BJ (cell line): Measurements from ENCODE around the gene UXS1. TPM values are rescaled to one million over a fixed set of nuclear protein-coding genes. Genes with fewer than 3 reads are reported as not detected.

ENCODE experiments used
- CTCF ChIA-PET: fragments of 350-600 bp; formaldehyde crosslinking; extraction: SDS; loops from one replicate; lab custom pipeline; 2021; ENCODE audit warnings: antibody characterized with exemption, inconsistent platforms; lab: Yijun Ruan, JAX
- POLR2A ChIA-PET: fragments of 300-600 bp; sonication (Branson Sonifier 250); formaldehyde crosslinking; extraction: SDS; loops from one replicate; lab custom pipeline; 2021; ENCODE audit warnings: antibody characterized with exemption; lab: Charles Lee
- DNase-seq: peaks from one replicate; pipeline ENCODE4 v3.0.0-alpha.2; 2011; ENCODE audit warnings: low read depth
- H3K27me3 ChIP-seq: 2 replicates; pipeline ENCODE4 v1.6.0; 2011; ENCODE audit warnings: low read length; ENCODE audit not compliant: control insufficient read depth, insufficient read depth
- H3K36me3 ChIP-seq: 2 replicates; pipeline ENCODE4 v1.5.1; 2011; ENCODE audit warnings: low read length; ENCODE audit not compliant: control insufficient read depth, insufficient read depth
- H3K4me3 ChIP-seq: 2 replicates; pipeline ENCODE4 v1.5.1; 2011; ENCODE audit warnings: low read depth, mild to moderate bottlenecking, control low read depth, low read length
- polyA plus RNA-seq: library from polyadenylated mRNA; depleted of rRNA; stranded (reverse); fragments of >200 nt; gene quantifications from 2 replicates; pipeline ENCODE4 v1.2.3, GENCODE V29; 2011
- TF ChIP-seq, protein P1 (sequence below): IDR thresholded peaks from 2 replicates; pipeline ENCODE4 v1.5.1; 2011; ENCODE audit warnings: low read depth, mild to moderate bottlenecking, control low read depth, inconsistent platforms, low read length, moderate library complexity; ENCODE audit not compliant: insufficient read depth

UXS1 gene
- polyA plus RNA-seq, 1 experiment = 46.3 TPM

DNA sequence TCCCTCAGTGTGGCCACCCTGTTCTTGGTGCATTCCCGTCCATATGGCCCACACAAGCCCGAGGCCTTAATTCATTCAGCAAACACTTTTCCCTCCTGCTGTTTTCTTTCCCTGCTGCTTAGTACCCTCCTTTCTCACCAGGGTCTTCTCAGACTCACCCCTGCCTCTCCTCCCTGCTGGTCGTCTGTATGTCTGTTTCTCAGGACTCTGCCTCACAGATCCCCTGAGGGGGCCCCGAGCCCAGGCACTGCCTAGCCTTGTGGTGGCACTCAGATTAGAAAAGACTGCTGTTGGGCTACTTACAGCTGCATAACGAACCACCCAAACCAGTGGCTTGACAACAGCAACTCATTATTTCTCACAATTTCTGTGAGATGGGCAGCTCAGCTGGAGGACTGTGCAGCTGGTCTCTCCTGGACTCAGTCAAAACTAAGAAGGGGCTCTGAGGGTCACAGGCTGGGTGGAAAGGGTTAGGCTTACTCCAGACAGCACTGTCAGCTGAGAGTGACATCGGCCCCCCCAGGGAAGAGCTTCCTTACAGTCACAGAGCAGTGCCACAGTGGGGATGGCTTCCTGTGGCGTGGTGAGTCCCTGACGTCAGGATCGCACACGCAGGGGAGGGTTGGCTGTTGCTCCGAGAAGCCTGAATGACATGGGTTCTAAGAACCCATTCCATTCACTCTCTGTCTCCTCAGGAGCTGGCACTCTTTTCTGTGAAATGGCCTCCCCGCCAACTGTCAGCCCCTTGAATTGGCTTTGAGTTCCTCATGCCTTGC is 139.0 kb downstream of the UXS1 start:
- TF ChIP-seq, protein P1, sequence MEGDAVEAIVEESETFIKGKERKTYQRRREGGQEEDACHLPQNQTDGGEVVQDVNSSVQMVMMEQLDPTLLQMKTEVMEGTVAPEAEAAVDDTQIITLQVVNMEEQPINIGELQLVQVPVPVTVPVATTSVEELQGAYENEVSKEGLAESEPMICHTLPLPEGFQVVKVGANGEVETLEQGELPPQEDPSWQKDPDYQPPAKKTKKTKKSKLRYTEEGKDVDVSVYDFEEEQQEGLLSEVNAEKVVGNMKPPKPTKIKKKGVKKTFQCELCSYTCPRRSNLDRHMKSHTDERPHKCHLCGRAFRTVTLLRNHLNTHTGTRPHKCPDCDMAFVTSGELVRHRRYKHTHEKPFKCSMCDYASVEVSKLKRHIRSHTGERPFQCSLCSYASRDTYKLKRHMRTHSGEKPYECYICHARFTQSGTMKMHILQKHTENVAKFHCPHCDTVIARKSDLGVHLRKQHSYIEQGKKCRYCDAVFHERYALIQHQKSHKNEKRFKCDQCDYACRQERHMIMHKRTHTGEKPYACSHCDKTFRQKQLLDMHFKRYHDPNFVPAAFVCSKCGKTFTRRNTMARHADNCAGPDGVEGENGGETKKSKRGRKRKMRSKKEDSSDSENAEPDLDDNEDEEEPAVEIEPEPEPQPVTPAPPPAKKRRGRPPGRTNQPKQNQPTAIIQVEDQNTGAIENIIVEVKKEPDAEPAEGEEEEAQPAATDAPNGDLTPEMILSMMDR = no peak
- no peak overlapping the region for H3K4me3 ChIP-seq
- ChIA-PET CTCF (no interaction called here), POLR2A (no interaction called here)
- no peaks in the 10 kb centered on the region for H3K36me3 ChIP-seq
- DNase-seq = no peak
- peaks cover 1% of the 10 kb centered on the region; the same call in 1 of the 2 replicates for H3K27me3 ChIP-seq

DNA sequence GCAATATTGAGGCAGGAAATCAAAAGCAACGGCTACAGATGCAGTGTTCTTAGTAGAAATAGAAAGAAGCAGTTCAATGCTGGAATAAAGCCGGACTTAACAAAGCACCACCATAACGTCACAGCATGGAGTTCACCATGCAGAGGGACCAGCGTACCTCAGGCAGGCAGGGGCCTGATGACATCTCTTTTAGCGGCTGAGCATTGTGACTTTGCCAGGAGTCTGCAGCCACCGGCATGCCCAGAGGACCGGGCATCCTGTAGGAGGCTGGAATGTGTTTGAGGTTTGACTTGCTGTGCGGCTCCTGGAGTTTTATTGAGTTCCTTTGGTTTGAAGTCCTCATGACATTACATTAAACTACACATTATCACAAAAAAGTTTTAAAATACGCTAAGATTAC is 139.8 kb downstream of the UXS1 start:
- Histone ChIP-seq H3K4me3 (no peak overlapping the region), H3K36me3 (no peaks in the 10 kb centered on the region), H3K27me3 (peaks cover 1% of the 10 kb centered on the region; the same call in 1 of the 2 replicates)
- TF ChIP-seq, protein P1 = no peak
- no peak for DNase-seq
- POLR2A ChIA-PET = no interaction called here
- CTCF ChIA-PET = no interaction called here

DNA sequence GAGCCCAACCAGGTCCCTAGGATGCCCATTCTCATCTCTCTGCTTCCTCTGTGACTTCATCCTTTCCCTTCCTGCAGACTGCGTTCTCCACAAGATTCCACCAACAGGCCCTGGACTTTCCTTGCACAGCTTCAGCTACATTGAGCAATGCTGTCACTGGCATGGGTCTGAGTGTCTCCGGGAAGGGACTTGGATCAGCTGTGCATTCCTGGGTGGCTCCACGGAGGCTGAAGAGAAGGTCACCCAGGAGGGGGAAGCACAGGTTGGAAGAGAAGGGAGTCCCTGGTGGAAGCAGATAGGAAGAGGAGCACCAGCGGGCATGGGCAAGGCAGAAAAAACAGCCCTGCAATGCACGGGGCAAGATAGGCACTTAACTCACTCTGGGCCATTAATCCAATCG is 140.5 kb downstream of the UXS1 start:
- Histone ChIP-seq H3K27me3 (peaks cover 1% of the 10 kb centered on the region; the same call in 1 of the 2 replicates), H3K4me3 (no peak overlapping the region), H3K36me3 (no peaks in the 10 kb centered on the region)
- ChIA-PET POLR2A (interaction anchor here (0.6 to 0.8 kb wide), 2 partner anchors 30 to 33 kb away, joined by 3 read pairs; no protein-coding TSS in a partner anchor), CTCF (no interaction called here)
- DNase-seq = no peak
- TF ChIP-seq, protein P1 = no peak

DNA sequence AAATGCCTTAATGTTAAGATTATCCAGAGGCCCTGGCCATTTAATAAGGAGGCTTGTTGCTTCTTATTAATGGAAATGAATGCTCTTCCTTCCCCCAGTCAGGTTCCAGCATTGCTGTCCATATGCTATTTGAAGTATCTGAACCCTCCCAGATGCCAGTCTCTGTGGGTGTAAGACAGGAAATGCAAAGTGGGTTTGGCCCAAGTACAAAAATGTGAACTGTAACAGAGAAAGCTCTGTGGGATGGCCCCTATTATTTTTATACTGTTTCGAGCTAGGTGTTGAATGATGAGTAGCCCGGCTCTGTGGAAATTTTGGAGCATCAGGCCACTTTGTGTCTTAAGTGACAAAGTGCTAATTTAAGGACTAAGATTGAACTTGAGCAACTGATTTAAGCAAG is 141.0 kb downstream of the UXS1 start:
- Histone ChIP-seq H3K27me3 (peaks cover 1% of the 10 kb centered on the region; the same call in 1 of the 2 replicates), H3K4me3 (no peak overlapping the region), H3K36me3 (no peaks in the 10 kb centered on the region)
- ChIA-PET CTCF (interaction anchor here (0.7 kb wide), 1 partner anchor 395 kb away, joined by 3 read pairs; no protein-coding TSS in a partner anchor), POLR2A (interaction anchor here (0.8 kb wide), 1 partner anchor 34 kb away, joined by 3 read pairs; no protein-coding TSS in a partner anchor)
- peak; percentile 37 for DNase-seq
- TF ChIP-seq, protein P1 = no peak

DNA sequence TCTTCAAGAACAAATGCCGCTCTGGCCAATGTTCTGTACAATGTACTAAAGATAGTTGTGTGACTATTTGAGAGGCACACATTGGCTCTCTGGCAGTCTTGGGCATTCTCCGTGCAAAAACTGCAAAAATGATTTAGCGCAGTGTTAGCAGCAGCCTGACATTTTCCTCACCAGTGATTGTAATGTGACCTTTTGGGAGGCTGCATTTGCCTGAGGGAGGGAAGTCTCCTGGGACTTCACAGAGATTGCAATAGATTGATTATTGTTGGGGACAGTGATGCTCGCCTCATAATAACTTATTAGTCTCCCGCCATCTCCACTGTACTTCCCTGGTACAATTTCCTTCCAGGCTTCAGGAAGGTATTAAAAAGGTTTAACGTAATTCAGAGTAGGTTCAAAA is 149.2 kb downstream of the UXS1 start:
- H3K27me3 ChIP-seq = no peaks in the 10 kb centered on the region
- no peak overlapping the region for H3K4me3 ChIP-seq
- ChIA-PET POLR2A (no interaction called here), CTCF (no interaction called here)
- TF ChIP-seq, protein P1 = no peak
- DNase-seq = no peak
- H3K36me3 ChIP-seq = no peaks in the 10 kb centered on the region
